ENCODE results near the gene TRPM3. TPM values are rescaled to one million over a fixed set of nuclear protein-coding genes. Genes with fewer than 3 reads are reported as not detected.

TRPM3 gene
- 1 to 10 TPM in 1 of 2 donors, under 1 TPM in 1; 0.90 to 5.3 TPM for total RNA-seq
- long read RNA-seq, donor 1, partial matches to known transcripts: 0 of 2 reads
- long read RNA-seq, donor 1, other reads (novel, unspliced or antisense): 2 of 2 reads
- long read RNA-seq, donor 2, partial matches to known transcripts: 0 of 3 reads
- long read RNA-seq, donor 2, other reads (novel, unspliced or antisense): 3 of 3 reads

- intact Hi-C loops (cut with DNase I): no loop called here
- peak; percentile 68 for DNase-seq (ENCODE audit: low spot score)
Observed at GRCh38 chr9:71121275-71122021, at the start of gene TRPM3. Gene TRPM3, minus strand, starts transcription at chr9:71121621. Its CDS starts 267 bp downstream, at chr9:71121354.

- intact Hi-C loops (cut with DNase I): no loop called here
- no peak for DNase-seq (ENCODE audit: low spot score)
Observed at GRCh38 chr9:71168418-71168817, 47.0 kb upstream of the TRPM3 start.

GRCh38 chr9:71162126-71162525 lies 40.7 kb upstream of the TRPM3 start:
- no peak for DNase-seq (ENCODE audit: low spot score)
- intact Hi-C loops (cut with DNase I): no loop called here

- intact Hi-C loops (cut with DNase I): loop anchor here in 1 of 2 donors (2.0 kb wide), 1 partner anchor 55 kb away; no protein-coding TSS in a partner anchor
- no peak for DNase-seq (ENCODE audit: low spot score)
Observed at GRCh38 chr9:71157731-71158130, 36.3 kb upstream of the TRPM3 start.

GRCh38 chr9:71147368-71147767 lies 25.9 kb upstream of the TRPM3 start:
- no peak for DNase-seq (ENCODE audit: low spot score)
- intact Hi-C loops (cut with DNase I): no loop called here

- intact Hi-C loops (cut with DNase I): no loop called here
- DNase-seq (ENCODE audit: low spot score): no peak
Observed at GRCh38 chr9:71146511-71146910, 25.1 kb upstream of the TRPM3 start.

- intact Hi-C loops (cut with DNase I): no loop called here
- DNase-seq (ENCODE audit: low spot score): no peak
Observed at GRCh38 chr9:71145179-71145578, 23.8 kb upstream of the TRPM3 start.

- intact Hi-C loops (cut with DNase I): no loop called here
- no peak for DNase-seq (ENCODE audit: low spot score)
Observed at GRCh38 chr9:71144495-71144894, 23.1 kb upstream of the TRPM3 start.

GRCh38 chr9:71136696-71137095 lies 15.3 kb upstream of the TRPM3 start:
- intact Hi-C loops (cut with DNase I): no loop called here
- DNase-seq (ENCODE audit: low spot score): no peak

- intact Hi-C loops (cut with DNase I): loop anchor here in 1 of 2 donors (5.0 kb wide), 1 partner anchor 249 kb away; no protein-coding TSS in a partner anchor
- no peak for DNase-seq (ENCODE audit: low spot score)
Observed at GRCh38 chr9:71131145-71131544, 9.7 kb upstream of the TRPM3 start.

GRCh38 chr9:71130521-71130920 lies 9.1 kb upstream of the TRPM3 start:
- no peak for DNase-seq (ENCODE audit: low spot score)
- intact Hi-C loops (cut with DNase I): loop anchor here in 1 of 2 donors (5.0 kb wide), 1 partner anchor 248 kb away; no protein-coding TSS in a partner anchor

- DNase-seq (ENCODE audit: low spot score): no peak
- intact Hi-C loops (cut with DNase I): no loop called here
Observed at GRCh38 chr9:71128796-71129195, 7.4 kb upstream of the TRPM3 start.

- intact Hi-C loops (cut with DNase I): no loop called here
- DNase-seq (ENCODE audit: low spot score): no peak
Observed at GRCh38 chr9:71127301-71127700, 5.9 kb upstream of the TRPM3 start.

GRCh38 chr9:71122421-71122820 lies 1.0 kb upstream of the TRPM3 start:
- intact Hi-C loops (cut with DNase I): no loop called here
- DNase-seq (ENCODE audit: low spot score): no peak

- DNase-seq (ENCODE audit: low spot score): no peak
- intact Hi-C loops (cut with DNase I): no loop called here
Observed at GRCh38 chr9:71122022-71122275, 528 bp upstream of the TRPM3 start.

GRCh38 chr9:71120501-71121247 lies 747 bp downstream of the TRPM3 start:
- DNase-seq (ENCODE audit: low spot score): peak; percentile 68
- intact Hi-C loops (cut with DNase I): no loop called here

GRCh38 chr9:71119746-71120145 lies 1.7 kb downstream of the TRPM3 start:
- intact Hi-C loops (cut with DNase I): no loop called here
- no peak for DNase-seq (ENCODE audit: low spot score)

- intact Hi-C loops (cut with DNase I): no loop called here
- no peak for DNase-seq (ENCODE audit: low spot score)
Observed at GRCh38 chr9:71118324-71118723, 3.1 kb downstream of the TRPM3 start.

- no peak for DNase-seq (ENCODE audit: low spot score)
- intact Hi-C loops (cut with DNase I): no loop called here
Observed at GRCh38 chr9:71115448-71115975, 5.9 kb downstream of the TRPM3 start.

- DNase-seq (ENCODE audit: low spot score): no peak
- intact Hi-C loops (cut with DNase I): no loop called here
Observed at GRCh38 chr9:71112866-71113265, 8.6 kb downstream of the TRPM3 start.
